AG04450 (cell line): ENCODE measurements around the gene MED4. TPM values are rescaled to one million over a fixed set of nuclear protein-coding genes. Genes with fewer than 3 reads are reported as not detected.

Experiments used
- CTCF ChIA-PET: fragments of 300-600, 350-600 bp; formaldehyde crosslinking; extraction: SDS; loops from one replicate; lab custom pipeline; 2022; ENCODE audit warnings: antibody characterized with exemption, inconsistent platforms; lab: Charles Lee
- POLR2A ChIA-PET: fragments of 350-600 bp; formaldehyde crosslinking; extraction: SDS; loops from one replicate; lab custom pipeline; 2021; ENCODE audit warnings: antibody characterized with exemption, inconsistent platforms; lab: Yijun Ruan, JAX
- DNase-seq: peaks from one replicate; pipeline ENCODE4 v3.0.0-alpha.2; 2011; ENCODE audit warnings: low read depth, low spot score
- H3K27ac ChIP-seq: one replicate; pipeline ENCODE4 v1.5.1; 2012; ENCODE audit warnings: low read depth, low read length, control low read depth
- H3K27me3 ChIP-seq: one replicate; pipeline ENCODE4 v1.6.0; 2012; ENCODE audit warnings: low read length; ENCODE audit not compliant: control insufficient read depth, insufficient read depth
- H3K4me3 ChIP-seq: 2 replicates; pipeline ENCODE4 v1.5.1; 2011; ENCODE audit warnings: mild to moderate bottlenecking, low read depth, low read length, control low read depth
- H3K9me3 ChIP-seq: 2 replicates; pipeline ENCODE4 v1.5.1; 2012; ENCODE audit warnings: low read length; ENCODE audit not compliant: control insufficient read depth, insufficient read depth
- polyA plus RNA-seq: library from polyadenylated mRNA; depleted of rRNA; stranded (reverse); fragments of >200 nt; gene quantifications from 2 replicates; pipeline ENCODE4 v1.2.3, GENCODE V29; 2011
- TF ChIP-seq, protein P1 (sequence below): IDR thresholded peaks from 2 replicates; pipeline ENCODE4 v1.5.1; 2011; ENCODE audit warnings: low read depth, low read length, control low read depth, inconsistent platforms

Gene MED4
- polyA plus RNA-seq, 1 experiment = 54.1 TPM

DNA sequence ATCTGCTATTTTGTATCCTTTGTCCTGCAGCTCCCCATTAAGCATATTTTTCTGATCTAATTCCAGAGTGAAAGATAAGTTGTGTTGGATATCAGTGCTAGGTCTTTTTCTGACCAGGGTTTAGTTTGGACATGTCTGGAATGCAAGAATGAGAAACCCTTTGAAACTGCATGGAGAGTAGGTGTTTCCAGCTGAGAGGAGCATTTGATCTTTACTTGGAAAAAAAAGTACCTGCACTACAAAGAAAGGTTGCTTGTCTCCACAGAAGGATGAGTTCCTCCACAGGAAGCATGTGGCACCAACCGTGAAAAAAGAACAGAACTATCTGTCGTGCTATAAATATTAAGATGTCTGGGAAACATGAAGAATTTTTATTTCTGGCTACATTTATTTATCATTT is 36.6 kb upstream of the MED4 start:
- TF ChIP-seq, protein P1, sequence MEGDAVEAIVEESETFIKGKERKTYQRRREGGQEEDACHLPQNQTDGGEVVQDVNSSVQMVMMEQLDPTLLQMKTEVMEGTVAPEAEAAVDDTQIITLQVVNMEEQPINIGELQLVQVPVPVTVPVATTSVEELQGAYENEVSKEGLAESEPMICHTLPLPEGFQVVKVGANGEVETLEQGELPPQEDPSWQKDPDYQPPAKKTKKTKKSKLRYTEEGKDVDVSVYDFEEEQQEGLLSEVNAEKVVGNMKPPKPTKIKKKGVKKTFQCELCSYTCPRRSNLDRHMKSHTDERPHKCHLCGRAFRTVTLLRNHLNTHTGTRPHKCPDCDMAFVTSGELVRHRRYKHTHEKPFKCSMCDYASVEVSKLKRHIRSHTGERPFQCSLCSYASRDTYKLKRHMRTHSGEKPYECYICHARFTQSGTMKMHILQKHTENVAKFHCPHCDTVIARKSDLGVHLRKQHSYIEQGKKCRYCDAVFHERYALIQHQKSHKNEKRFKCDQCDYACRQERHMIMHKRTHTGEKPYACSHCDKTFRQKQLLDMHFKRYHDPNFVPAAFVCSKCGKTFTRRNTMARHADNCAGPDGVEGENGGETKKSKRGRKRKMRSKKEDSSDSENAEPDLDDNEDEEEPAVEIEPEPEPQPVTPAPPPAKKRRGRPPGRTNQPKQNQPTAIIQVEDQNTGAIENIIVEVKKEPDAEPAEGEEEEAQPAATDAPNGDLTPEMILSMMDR = no peak
- DNase-seq = no peak
- CTCF ChIA-PET = interaction anchor here (0.7 to 1.3 kb wide), 4 partner anchors 17 to 637 kb away, joined by 3 to 6 read pairs (median 4); partner anchors contain the start of gene MED4
- H3K27ac ChIP-seq = no peak overlapping the region
- POLR2A ChIA-PET = no interaction called here
- peaks cover 15% of the 10 kb centered on the region for H3K27me3 ChIP-seq
- H3K4me3 ChIP-seq = no peak overlapping the region
- H3K9me3 ChIP-seq = no peaks in the 10 kb centered on the region

DNA sequence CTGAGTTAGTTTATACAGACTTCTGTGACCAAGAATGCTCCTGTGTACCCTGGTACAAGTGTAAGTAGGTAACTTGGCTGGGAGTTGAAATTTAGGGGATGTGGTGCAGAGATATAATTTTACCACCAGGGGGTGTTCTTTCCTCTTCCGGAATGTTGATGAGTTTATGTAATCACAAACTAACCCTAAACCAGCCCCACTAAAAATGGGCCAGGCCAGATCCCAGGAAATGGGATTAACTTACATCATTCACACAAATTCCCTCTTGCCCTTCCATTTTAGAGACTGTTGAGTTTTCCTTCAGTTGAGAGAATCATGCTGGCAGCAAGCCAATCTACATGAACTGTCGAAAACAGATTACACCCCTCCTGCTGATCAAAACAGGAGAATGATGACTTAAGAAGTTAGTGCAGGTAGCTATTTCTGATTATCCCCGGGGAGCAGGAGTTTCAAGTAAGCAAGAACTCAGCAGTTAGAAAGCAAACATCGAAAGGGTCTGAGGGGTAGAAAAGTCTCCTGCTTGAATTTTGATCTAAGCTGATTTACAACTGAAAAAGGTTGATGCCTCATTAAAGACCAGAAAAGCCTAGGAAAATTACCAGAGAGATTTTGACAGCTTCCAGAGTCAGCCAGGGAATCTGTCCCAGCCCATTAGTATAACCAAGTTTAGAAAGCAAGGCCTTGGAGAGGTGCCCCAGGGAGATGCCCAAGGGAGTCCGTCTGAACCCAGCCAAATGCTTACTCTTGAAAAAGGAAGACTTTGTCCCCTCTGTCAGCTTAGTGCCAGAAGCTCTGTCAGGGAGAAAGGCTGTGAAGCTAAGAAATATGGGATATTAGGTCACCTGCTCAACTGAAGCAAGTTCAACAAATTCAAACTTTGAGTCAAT is 32.3 kb upstream of the MED4 start:
- Histone ChIP-seq H3K4me3 (no peak overlapping the region), H3K27ac (no peak overlapping the region), H3K9me3 (no peaks in the 10 kb centered on the region), H3K27me3 (peaks cover 5% of the 10 kb centered on the region)
- TF ChIP-seq, protein P1 = peak; percentile 75
- no peak for DNase-seq
- ChIA-PET CTCF (interaction anchor here (0.6 to 2.5 kb wide), 17 partner anchors 8 to 1620 kb away, joined by 3 to 29 read pairs (median 4); partner anchors contain the start of gene MED4), POLR2A (no interaction called here)

DNA sequence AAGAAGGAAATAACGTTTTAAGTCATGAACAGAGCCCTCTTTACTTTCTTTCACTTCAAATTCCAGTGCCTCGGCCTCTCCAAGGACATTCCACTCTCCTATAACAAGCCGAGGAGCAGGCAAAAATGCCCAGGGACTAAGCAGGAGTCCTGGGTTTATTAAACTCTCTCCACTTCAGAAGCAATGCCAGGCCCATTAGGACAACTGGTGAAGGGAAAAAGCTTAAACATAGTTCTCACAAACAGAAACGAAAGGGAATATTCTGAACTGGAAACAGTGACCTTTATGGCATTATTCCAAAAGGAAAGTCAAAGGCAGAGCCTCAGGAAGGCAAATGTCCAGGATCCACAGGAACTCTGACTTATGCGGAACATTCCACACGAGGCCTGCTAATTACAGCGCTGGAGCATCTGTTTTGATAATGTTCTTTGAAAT is 30.9 kb upstream of the MED4 start:
- CTCF ChIA-PET = interaction anchor here (0.6 to 2.5 kb wide), 3 partner anchors 8 to 689 kb away, joined by 5 to 29 read pairs (median 12); no protein-coding TSS in a partner anchor
- POLR2A ChIA-PET = no interaction called here
- Histone ChIP-seq H3K27me3 (no peaks in the 10 kb centered on the region), H3K4me3 (no peak overlapping the region), H3K9me3 (no peaks in the 10 kb centered on the region), H3K27ac (no peak overlapping the region)
- no peak for DNase-seq
- TF ChIP-seq, protein P1 = no peak

DNA sequence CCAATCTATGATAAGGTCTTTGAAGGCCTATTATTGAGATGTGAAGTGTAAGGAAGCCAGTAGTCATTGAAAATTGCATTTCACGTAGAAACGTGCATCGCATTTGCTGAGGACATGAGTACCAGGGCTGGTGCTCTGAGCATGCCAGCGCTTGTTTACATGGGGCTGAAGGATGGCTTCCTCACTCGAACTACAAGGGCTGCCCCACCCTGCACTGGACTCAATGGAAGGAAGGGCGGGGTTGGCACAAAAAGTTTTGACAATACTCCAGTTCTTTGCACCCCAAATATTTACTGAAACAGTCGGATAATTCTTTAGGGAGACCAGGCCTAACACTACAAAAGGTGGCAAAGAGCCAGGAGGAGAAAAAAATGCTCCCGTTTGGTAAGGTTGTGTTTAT is 28.9 kb upstream of the MED4 start:
- TF ChIP-seq, protein P1 = no peak
- CTCF ChIA-PET = no interaction called here
- no peaks in the 10 kb centered on the region for H3K9me3 ChIP-seq
- no peak overlapping the region for H3K4me3 ChIP-seq
- peaks cover under 1% of the 10 kb centered on the region for H3K27me3 ChIP-seq
- POLR2A ChIA-PET = no interaction called here
- no peak overlapping the region for H3K27ac ChIP-seq
- DNase-seq = no peak

GRCh38 chr13:48121733-48122132 is 26.8 kb upstream of the MED4 start:
- Histone ChIP-seq H3K4me3 (no peak overlapping the region), H3K27ac (no peak overlapping the region), H3K9me3 (no peaks in the 10 kb centered on the region), H3K27me3 (peaks cover 2% of the 10 kb centered on the region)
- POLR2A ChIA-PET = no interaction called here
- CTCF ChIA-PET = no interaction called here
- no peak for DNase-seq
- TF ChIP-seq, protein P1 = no peak
